Right lobe of liver (tissue), 4 donors: ENCODE measurements around the gene CEP76.

ENCODE experiments used
- CTCF ChIP-seq, 4 donors: fragments of 200-600 bp in 3 of 4; fragments of 450-650 bp in 1 of 4; IDR thresholded peaks; one replicate each; pipeline versions ENCODE4 v1.5.1 to v1.8.0; 2016 to 2022; ENCODE audit warnings: antibody characterized with exemption in 4 of 4, mild to moderate bottlenecking in 2 of 4
- POLR2A ChIP-seq: fragments of 450-650 bp; IDR thresholded peaks from one replicate; pipeline ENCODE4 v1.6.1; 2017; ENCODE audit warnings: antibody characterized with exemption, mild to moderate bottlenecking
- donor health status: DM: no; HTN: no; CAD: no.
- donor health status: DM: no; HTN: no; CAD: no.
- donor health status: DM: no; HTN: yes; CAD: no.

GRCh38 chr18:12703664-12704063, 1.1 kb upstream of the CEP76 start:
- TF ChIP-seq CTCF (IDR thresholded peaks at IDR 0.05): no peak
- TF ChIP-seq POLR2A: no peak
